ENCODE data around the gene RHOH.
"Not testable (repeated sequence)": the region's sequence is repeated elsewhere in the genome, so short reads cannot be mapped to it uniquely, and the experiment has no call there.

The RHOH gene

DNA sequence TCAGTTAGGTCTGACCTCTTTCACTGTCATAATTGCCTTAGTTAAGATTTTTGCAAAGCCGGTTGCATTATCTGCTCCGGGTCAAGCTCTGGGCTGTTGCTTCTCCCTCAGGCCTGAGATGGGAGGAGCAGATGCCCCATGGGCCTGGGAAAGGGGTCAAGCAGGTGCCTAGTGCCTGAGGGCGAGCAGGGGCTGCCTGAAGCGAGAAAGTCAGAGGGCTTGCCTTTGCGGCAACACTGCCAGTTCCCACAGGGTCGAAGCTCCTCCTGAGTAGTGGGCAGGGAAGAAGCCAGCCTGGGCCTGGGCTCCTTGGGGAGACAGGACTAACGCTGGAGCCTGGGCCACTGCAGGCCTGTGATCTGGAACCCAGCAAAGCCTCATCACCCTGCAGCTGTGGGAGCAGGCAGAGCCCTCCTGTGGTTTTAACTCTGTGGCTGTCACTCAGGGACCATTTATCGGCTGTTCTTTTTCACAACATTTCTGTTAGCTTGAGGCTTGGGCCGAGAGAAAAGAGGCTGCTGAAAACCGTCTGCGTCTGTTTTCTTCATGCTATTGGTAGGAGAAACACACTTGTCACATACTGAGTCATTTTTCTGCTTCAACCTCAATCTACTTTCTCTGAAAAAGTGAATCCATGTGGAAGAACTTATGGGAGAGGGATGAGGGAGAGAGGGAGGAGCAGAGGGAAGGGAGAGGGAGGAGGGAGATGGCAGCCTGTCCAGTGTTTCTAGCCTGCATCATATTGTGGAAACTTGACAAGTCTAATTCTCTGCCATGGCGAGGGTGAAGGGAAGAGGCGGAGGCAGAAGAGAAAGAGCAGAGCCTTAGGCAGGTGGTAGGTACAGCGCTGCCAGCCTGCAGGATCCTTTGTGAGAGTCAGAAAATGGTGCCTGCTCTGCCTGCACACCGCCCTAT is 68.4 kb downstream of the RHOH start:
- no peaks in the 10 kb centered on the region for H3K36me3 ChIP-seq (ENCODE audit: control insufficient read depth, insufficient read depth, low read length)

GRCh38 chr4:40265910-40266274 is 69.1 kb downstream of the RHOH start:
- Histone ChIP-seq H3K9ac (ENCODE audit: low read depth, low read length) (no peak overlapping the region), H3K9me3 (ENCODE audit: control insufficient read depth, insufficient read depth, low read length) (no peaks in the 10 kb centered on the region), H3K4me3 (ENCODE audit: low read depth, low read length) (no peak overlapping the region), H3K27ac (ENCODE audit: low read depth, low read length) (no peak overlapping the region), H3K36me3 (ENCODE audit: control insufficient read depth, insufficient read depth, low read length) (no peaks in the 10 kb centered on the region), H3K27me3 (ENCODE audit: control insufficient read depth, insufficient read depth, low read length) (no peaks in the 10 kb centered on the region), H3K4me1 (ENCODE audit: control insufficient read depth, insufficient read depth, low read length) (peaks cover 15% of the 10 kb centered on the region; the same call in 1 of the 2 replicates)

More for the DNA sequence above, 68.4 kb downstream of the RHOH start:
- no peaks in the 10 kb centered on the region for H3K27me3 ChIP-seq (ENCODE audit: control insufficient read depth, insufficient read depth, low read length)
- H3K4me3 ChIP-seq (ENCODE audit: low read depth, low read length) = no peak overlapping the region
- H3K9me3 ChIP-seq (ENCODE audit: control insufficient read depth, insufficient read depth, low read length) = no peaks in the 10 kb centered on the region
- no peak overlapping the region for H3K9ac ChIP-seq (ENCODE audit: low read depth, low read length)
- no peak overlapping the region for H3K27ac ChIP-seq (ENCODE audit: low read depth, low read length)
- H3K4me1 ChIP-seq (ENCODE audit: control insufficient read depth, insufficient read depth, low read length) = peaks cover 15% of the 10 kb centered on the region; the same call in 1 of the 2 replicates

DNA sequence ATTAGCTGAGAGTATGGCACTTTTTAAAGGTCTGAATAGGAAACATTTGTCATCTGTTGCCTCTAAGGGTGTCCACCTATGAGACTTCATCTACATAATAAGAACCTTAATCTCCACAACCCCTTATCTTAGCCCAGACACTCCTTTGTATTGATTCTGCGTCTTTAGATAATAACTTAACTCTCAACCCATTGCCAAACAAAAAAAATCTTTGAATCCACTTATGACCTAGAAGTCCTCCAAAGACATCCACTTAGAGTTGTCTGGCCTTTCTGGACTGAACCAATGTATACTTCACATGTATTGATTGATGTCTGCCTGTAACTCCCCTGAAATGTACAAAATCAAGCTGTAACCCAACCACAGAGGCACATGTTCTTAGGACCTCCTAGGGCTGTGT is 72.3 kb downstream of the RHOH start:
- Histone ChIP-seq H3K4me1 (ENCODE audit: control insufficient read depth, insufficient read depth, low read length) (peaks cover 8% of the 10 kb centered on the region; the same call in 1 of the 2 replicates), H3K27me3 (ENCODE audit: control insufficient read depth, insufficient read depth, low read length) (no peaks in the 10 kb centered on the region)

DNA sequence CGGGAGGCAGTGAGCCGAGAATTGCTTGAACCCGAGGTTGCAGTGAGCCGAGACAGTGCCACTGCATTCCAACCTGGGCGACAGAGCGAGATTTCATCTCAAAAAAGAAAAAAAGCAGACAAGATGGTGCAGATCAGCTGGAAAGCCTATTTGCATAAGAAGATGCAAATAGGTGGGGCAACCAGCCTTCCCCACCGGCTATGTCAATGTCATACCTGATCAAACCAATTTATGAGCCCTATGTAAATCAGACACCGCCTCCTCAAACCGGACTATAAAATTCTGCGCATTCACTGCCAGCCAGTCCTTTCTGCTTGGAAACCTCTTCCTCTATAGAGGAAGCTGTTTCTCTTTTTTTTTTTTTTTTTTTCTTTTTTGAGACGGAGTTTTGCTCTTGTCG is 73.8 kb downstream of the RHOH start:
- no peak overlapping the region for H3K27ac ChIP-seq (ENCODE audit: low read depth, low read length)

More for the DNA sequence above, 72.3 kb downstream of the RHOH start:
- Histone ChIP-seq H3K4me3 (ENCODE audit: low read depth, low read length) (no peak overlapping the region), H3K27ac (ENCODE audit: low read depth, low read length) (no peak overlapping the region), H3K9ac (ENCODE audit: low read depth, low read length) (no peak overlapping the region), H3K9me3 (ENCODE audit: control insufficient read depth, insufficient read depth, low read length) (no peaks in the 10 kb centered on the region), H3K36me3 (ENCODE audit: control insufficient read depth, insufficient read depth, low read length) (no peaks in the 10 kb centered on the region)

GRCh38 chr4:40275065-40275730 is 78.4 kb downstream of the RHOH start:
- no peaks in the 10 kb centered on the region for H3K4me1 ChIP-seq (ENCODE audit: control insufficient read depth, insufficient read depth, low read length)
- no peaks in the 10 kb centered on the region for H3K9me3 ChIP-seq (ENCODE audit: control insufficient read depth, insufficient read depth, low read length)
- no peaks in the 10 kb centered on the region for H3K36me3 ChIP-seq (ENCODE audit: control insufficient read depth, insufficient read depth, low read length)
- no peaks in the 10 kb centered on the region for H3K27me3 ChIP-seq (ENCODE audit: control insufficient read depth, insufficient read depth, low read length)
- H3K27ac ChIP-seq (ENCODE audit: low read depth, low read length) = no peak overlapping the region
- no peak overlapping the region for H3K9ac ChIP-seq (ENCODE audit: low read depth, low read length)
- H3K4me3 ChIP-seq (ENCODE audit: low read depth, low read length) = no peak overlapping the region

More for the DNA sequence above, 73.8 kb downstream of the RHOH start:
- Histone ChIP-seq H3K36me3 (ENCODE audit: control insufficient read depth, insufficient read depth, low read length) (no peaks in the 10 kb centered on the region), H3K9me3 (ENCODE audit: control insufficient read depth, insufficient read depth, low read length) (no peaks in the 10 kb centered on the region), H3K9ac (ENCODE audit: low read depth, low read length) (no peak overlapping the region), H3K27me3 (ENCODE audit: control insufficient read depth, insufficient read depth, low read length) (no peaks in the 10 kb centered on the region), H3K4me1 (ENCODE audit: control insufficient read depth, insufficient read depth, low read length) (no peaks in the 10 kb centered on the region), H3K4me3 (ENCODE audit: low read depth, low read length) (no peak overlapping the region)

GRCh38 chr4:40276546-40276945 is 79.7 kb downstream of the RHOH start:
- H3K27me3 ChIP-seq (ENCODE audit: control insufficient read depth, insufficient read depth, low read length) = no peaks in the 10 kb centered on the region
- no peak overlapping the region for H3K4me3 ChIP-seq (ENCODE audit: low read depth, low read length)
- H3K27ac ChIP-seq (ENCODE audit: low read depth, low read length) = no peak overlapping the region
- H3K4me1 ChIP-seq (ENCODE audit: control insufficient read depth, insufficient read depth, low read length) = no peaks in the 10 kb centered on the region
- no peaks in the 10 kb centered on the region for H3K36me3 ChIP-seq (ENCODE audit: control insufficient read depth, insufficient read depth, low read length)
- H3K9me3 ChIP-seq (ENCODE audit: control insufficient read depth, insufficient read depth, low read length) = no peaks in the 10 kb centered on the region
- no peak overlapping the region for H3K9ac ChIP-seq (ENCODE audit: low read depth, low read length)

- H3K9ac ChIP-seq (ENCODE audit: low read depth, low read length) = no peak overlapping the region
- H3K27me3 ChIP-seq (ENCODE audit: control insufficient read depth, insufficient read depth, low read length) = no peaks in the 10 kb centered on the region
- no peaks in the 10 kb centered on the region for H3K9me3 ChIP-seq (ENCODE audit: control insufficient read depth, insufficient read depth, low read length)
- no peak overlapping the region for H3K27ac ChIP-seq (ENCODE audit: low read depth, low read length)
- H3K36me3 ChIP-seq (ENCODE audit: control insufficient read depth, insufficient read depth, low read length) = no peaks in the 10 kb centered on the region
- H3K4me1 ChIP-seq (ENCODE audit: control insufficient read depth, insufficient read depth, low read length) = peaks cover 6% of the 10 kb centered on the region; the same call in 1 of the 2 replicates
- H3K4me3 ChIP-seq (ENCODE audit: low read depth, low read length) = no peak overlapping the region
Measured at GRCh38 chr4:40280586-40280985, 83.8 kb downstream of the RHOH start.

- Histone ChIP-seq H3K9ac (ENCODE audit: low read depth, low read length) (no peak overlapping the region), H3K4me3 (ENCODE audit: low read depth, low read length) (no peak overlapping the region), H3K4me1 (ENCODE audit: control insufficient read depth, insufficient read depth, low read length) (peaks cover 6% of the 10 kb centered on the region; the same call in 1 of the 2 replicates), H3K36me3 (ENCODE audit: control insufficient read depth, insufficient read depth, low read length) (no peaks in the 10 kb centered on the region), H3K27me3 (ENCODE audit: control insufficient read depth, insufficient read depth, low read length) (no peaks in the 10 kb centered on the region), H3K9me3 (ENCODE audit: control insufficient read depth, insufficient read depth, low read length) (no peaks in the 10 kb centered on the region), H3K27ac (ENCODE audit: low read depth, low read length) (no peak overlapping the region)
Measured at GRCh38 chr4:40281099-40281498, 84.3 kb downstream of the RHOH start.

- Histone ChIP-seq H3K36me3 (ENCODE audit: control insufficient read depth, insufficient read depth, low read length) (no peaks in the 10 kb centered on the region), H3K4me3 (ENCODE audit: low read depth, low read length) (no peak overlapping the region), H3K27ac (ENCODE audit: low read depth, low read length) (no peak overlapping the region), H3K9me3 (ENCODE audit: control insufficient read depth, insufficient read depth, low read length) (no peaks in the 10 kb centered on the region), H3K9ac (ENCODE audit: low read depth, low read length) (no peak overlapping the region), H3K27me3 (ENCODE audit: control insufficient read depth, insufficient read depth, low read length) (no peaks in the 10 kb centered on the region), H3K4me1 (ENCODE audit: control insufficient read depth, insufficient read depth, low read length) (peaks cover 6% of the 10 kb centered on the region; the same call in 1 of the 2 replicates)
Measured at GRCh38 chr4:40281913-40282312, 85.1 kb downstream of the RHOH start.

DNA sequence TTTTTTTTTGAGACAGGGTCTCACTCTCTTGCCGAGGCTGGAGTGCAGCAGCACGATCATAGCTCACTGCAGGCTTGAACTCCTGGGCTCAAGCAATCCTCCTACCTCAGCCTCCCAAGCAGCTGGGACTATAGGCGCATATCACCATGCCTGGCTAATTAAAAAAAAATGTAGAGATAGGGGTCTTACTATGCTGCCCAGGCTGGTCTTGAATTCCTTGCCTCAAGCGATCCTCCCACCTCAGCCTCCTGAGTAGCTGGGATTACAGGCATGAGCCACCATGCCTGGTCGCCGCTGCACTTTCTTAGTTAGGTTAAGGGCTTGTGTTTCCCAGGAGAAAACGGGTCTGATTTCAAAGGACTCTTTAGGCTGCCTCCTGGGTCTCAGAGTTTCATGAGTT is 86.0 kb downstream of the RHOH start:
- H3K27me3 ChIP-seq (ENCODE audit: control insufficient read depth, insufficient read depth, low read length); H3K36me3 ChIP-seq (ENCODE audit: control insufficient read depth, insufficient read depth, low read length); H3K4me1 ChIP-seq (ENCODE audit: control insufficient read depth, insufficient read depth, low read length); H3K9ac ChIP-seq (ENCODE audit: low read depth, low read length); H3K9me3 ChIP-seq (ENCODE audit: control insufficient read depth, insufficient read depth, low read length); H3K4me3 ChIP-seq (ENCODE audit: low read depth, low read length): not testable (repeated sequence)
- peak overlapping the region; percentile 40 for H3K27ac ChIP-seq (ENCODE audit: low read depth, low read length)

GRCh38 chr4:40283413-40283812 is 86.6 kb downstream of the RHOH start:
- Histone ChIP-seq H3K27ac (ENCODE audit: low read depth, low read length) (peak overlapping the region; percentile 40), H3K27me3 (ENCODE audit: control insufficient read depth, insufficient read depth, low read length) (no peaks in the 10 kb centered on the region), H3K4me3 (ENCODE audit: low read depth, low read length) (no peak overlapping the region), H3K9me3 (ENCODE audit: control insufficient read depth, insufficient read depth, low read length) (no peaks in the 10 kb centered on the region), H3K9ac (ENCODE audit: low read depth, low read length) (no peak overlapping the region), H3K36me3 (ENCODE audit: control insufficient read depth, insufficient read depth, low read length) (no peaks in the 10 kb centered on the region), H3K4me1 (ENCODE audit: control insufficient read depth, insufficient read depth, low read length) (peaks cover 6% of the 10 kb centered on the region; the same call in 1 of the 2 replicates)

Measured in HUES48 (cell line).